Measurements from ENCODE around the gene SLC26A1.

SLC26A1 gene

GRCh38 chr4:964346-965025, 28.7 kb downstream of the SLC26A1 start:
- TF ChIP-seq CTCF (conservative IDR thresholded peaks at IDR 0.05) = no peak
- no peak overlapping the region for H3K27ac ChIP-seq

DNA sequence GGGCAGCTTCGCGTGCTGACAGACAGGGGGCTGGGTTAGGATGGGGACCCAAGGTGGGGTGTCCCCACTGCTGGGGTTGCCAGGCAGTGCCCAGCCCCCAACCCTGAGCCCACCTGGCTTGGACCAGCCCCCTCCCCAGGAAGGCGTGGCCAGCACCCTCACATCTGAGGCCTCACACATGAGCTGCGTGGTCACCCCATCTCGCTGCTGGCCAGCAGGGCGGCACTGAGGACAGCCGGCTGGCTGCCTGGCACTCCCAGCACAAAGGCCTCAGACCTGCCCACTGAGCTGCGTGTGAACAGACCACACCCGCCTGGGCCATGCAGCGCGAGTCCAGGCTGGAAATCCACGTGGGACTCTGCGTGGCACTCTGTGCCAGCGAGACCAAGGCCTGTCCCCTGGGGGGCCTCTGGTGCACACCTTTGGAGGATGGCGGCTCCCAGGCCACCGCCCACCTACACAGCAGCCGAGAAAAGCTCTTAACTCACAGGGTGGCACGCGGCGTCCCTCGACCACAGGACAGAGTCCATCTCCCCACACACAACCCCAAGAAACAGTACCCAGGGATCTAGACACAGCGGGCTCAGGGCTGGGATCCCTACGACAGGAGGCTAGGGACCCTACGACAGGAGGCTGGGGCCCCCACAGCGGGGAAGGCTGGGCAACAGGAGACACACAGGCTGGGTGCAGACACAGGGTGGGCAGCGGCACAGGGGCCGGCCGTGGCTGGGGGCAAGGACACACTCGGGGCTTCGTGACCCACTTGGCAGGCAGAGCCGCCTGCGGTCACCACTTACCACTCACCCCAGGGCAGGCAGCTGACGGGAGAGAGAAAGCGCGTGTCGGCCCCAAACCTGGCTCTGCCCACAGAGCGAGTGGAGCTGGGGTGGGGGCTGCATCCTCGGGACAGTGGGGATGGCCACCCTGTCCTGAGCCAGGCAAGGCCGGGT, 29.7 kb downstream of the SLC26A1 start:
- H3K27ac ChIP-seq = no peak overlapping the region
- no peak for TF ChIP-seq CTCF (conservative IDR thresholded peaks at IDR 0.05)

DNA sequence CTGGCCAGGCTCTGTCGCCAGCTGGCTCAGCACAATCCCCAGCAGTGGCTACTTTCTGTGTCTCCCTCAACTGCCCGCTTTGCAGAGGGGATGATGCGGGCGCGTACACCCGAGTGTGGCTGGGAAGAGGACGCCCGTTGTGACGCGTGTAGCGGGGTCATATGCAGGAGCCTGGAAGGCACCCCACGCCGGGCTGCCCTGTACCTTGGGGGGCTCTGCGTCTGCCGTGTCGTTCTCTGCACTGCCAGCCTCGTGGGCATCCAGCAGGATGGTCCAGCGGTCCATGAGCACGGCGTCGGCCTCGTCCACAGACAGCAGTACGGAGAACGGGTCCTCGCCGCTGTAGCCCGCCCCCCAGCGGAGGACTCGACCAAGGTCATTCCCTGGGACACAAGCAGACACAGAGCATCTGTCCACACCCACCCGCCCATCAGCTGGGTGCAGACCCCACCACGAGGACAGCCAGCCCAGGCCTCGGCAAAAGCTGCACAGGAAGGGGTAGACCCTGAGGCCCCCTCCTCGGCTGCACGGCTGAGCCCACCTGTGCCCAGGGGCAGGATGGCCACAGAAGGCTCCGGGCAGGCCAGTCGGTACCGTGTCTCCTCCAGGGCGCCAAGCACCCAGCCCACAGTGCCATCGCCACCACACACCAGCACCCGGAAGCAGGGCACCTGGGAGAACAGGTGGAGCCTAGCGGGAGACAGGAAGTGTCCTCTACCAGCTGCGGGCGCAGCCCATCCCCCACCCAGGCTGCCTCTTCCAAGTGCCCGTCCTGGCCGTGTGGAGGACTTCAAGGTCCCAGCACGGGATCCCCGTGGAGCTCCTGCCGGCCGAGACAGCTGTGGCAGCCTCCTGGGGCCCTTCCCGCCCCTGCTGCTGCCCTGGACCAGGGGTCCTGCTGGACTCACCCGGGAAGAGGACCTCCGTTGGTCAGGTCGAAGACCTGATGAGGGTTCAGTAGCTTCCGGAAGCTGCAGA, 30.7 kb downstream of the SLC26A1 start:
- TF ChIP-seq CTCF (conservative IDR thresholded peaks at IDR 0.05) = no peak

GRCh38 chr4:961351-962230, 31.6 kb downstream of the SLC26A1 start:
- no peak overlapping the region for H3K27ac ChIP-seq
- TF ChIP-seq CTCF (conservative IDR thresholded peaks at IDR 0.05) = no peak

More for the DNA sequence above, 30.7 kb downstream of the SLC26A1 start:
- H3K27ac ChIP-seq = no peak overlapping the region

- no peak overlapping the region for H3K27ac ChIP-seq
- no peak for TF ChIP-seq CTCF (conservative IDR thresholded peaks at IDR 0.05)
Observed at GRCh38 chr4:960636-961350, 32.4 kb downstream of the SLC26A1 start.

GRCh38 chr4:960140-960635, 33.0 kb downstream of the SLC26A1 start:
- H3K27ac ChIP-seq = no peak overlapping the region
- TF ChIP-seq CTCF (conservative IDR thresholded peaks at IDR 0.05) = no peak

All from VCaP (cell line).